Gastroesophageal sphincter (tissue), 4 donors: ENCODE results near the gene RAB36. TPM values are rescaled to one million over a fixed set of nuclear protein-coding genes. Genes with fewer than 3 reads are reported as not detected.

Experiments
- ATAC-seq: fragments of 150-250 bp; one replicate; pipeline ENCODE4 v1.9.1; 2016; ENCODE audit warnings: mild to moderate bottlenecking, moderate library complexity
- H3K27ac ChIP-seq, 4 donors: fragments of 200-600 bp; sonication (generic) in 3 of 4; 1 replicate in 3 of 4; 2 replicates in 1 of 4; pipeline ENCODE4 v1.5.1; 2016 to 2019
- H3K27me3 ChIP-seq: fragments of 200-600 bp; sonication (generic); one replicate; pipeline ENCODE4 v1.5.1; 2019
- H3K36me3 ChIP-seq, 2 donors: fragments of 200-600 bp; sonication (generic); one replicate each; pipeline ENCODE4 v1.5.1; 2019; ENCODE audit warnings: control low read depth in 1 of 2
- H3K4me1 ChIP-seq, 3 donors: fragments of 200-600 bp; sonication (generic); 1 replicate in 2 of 3; 2 replicates in 1 of 3; pipeline ENCODE4 v1.5.1; 2016 to 2019; ENCODE audit warnings: control low read depth in 2 of 3
- H3K4me3 ChIP-seq, 2 donors: fragments of 200-600 bp; sonication (generic); one replicate each; pipeline ENCODE4 v1.5.1; 2019; ENCODE audit warnings: mild to moderate bottlenecking in 1 of 2, moderate library complexity in 1 of 2
- H3K9me3 ChIP-seq, 3 donors: fragments of 200-600 bp; sonication (generic); one replicate each; pipeline ENCODE4 v1.5.1; 2017 to 2019; ENCODE audit warnings: control low read depth in 2 of 3
- EP300 ChIP-seq: sonication (generic); formaldehyde crosslinking; IDR thresholded peaks from one replicate; pipeline ENCODE4 v1.6.1; 2017; ENCODE audit warnings: antibody characterized with exemption, mild to moderate bottlenecking
- POLR2A ChIP-seq, 2 donors: fragments of 450-650 bp; IDR thresholded peaks; one replicate each; pipeline ENCODE4 v1.6.1; 2017; ENCODE audit warnings: antibody characterized with exemption in 2 of 2, mild to moderate bottlenecking in 2 of 2, moderate library complexity in 1 of 2
- POLR2AphosphoS5 ChIP-seq: sonication (generic); formaldehyde crosslinking; IDR thresholded peaks from one replicate; pipeline ENCODE4 v1.6.1; 2017; ENCODE audit warnings: antibody characterized with exemption
- WGBS, 2 donors: methylation state at CpG; one replicate each; pipeline ENCODE4 v1.1.5; 2018; ENCODE audit warnings: low coverage in 1 of 2; 5-methylcytosine and 5-hydroxymethylcytosine counted together
- total RNA-seq, 4 donors: library from RNA; depleted of rRNA; stranded (reverse); fragments of >200 nt; gene quantifications; one replicate each; pipeline ENCODE4 v1.1.0, GENCODE V29; 2016
- TF ChIP-seq, protein P1 (sequence below), 4 experiments: fragments of 200-600 bp in 2 of 4; fragments of 450-650 bp in 2 of 4; sonication (generic) in 1 of 4; IDR thresholded peaks; one replicate each; pipeline ENCODE4 v1.5.1; 2017 to 2019; ENCODE audit warnings: antibody characterized with exemption in 4 of 4, mild to moderate bottlenecking in 2 of 4, moderate library complexity in 2 of 4

The RAB36 gene
- total RNA-seq, 4 donors from 2014 or later: 3.9 to 12.2 (median 6.7) TPM

DNA sequence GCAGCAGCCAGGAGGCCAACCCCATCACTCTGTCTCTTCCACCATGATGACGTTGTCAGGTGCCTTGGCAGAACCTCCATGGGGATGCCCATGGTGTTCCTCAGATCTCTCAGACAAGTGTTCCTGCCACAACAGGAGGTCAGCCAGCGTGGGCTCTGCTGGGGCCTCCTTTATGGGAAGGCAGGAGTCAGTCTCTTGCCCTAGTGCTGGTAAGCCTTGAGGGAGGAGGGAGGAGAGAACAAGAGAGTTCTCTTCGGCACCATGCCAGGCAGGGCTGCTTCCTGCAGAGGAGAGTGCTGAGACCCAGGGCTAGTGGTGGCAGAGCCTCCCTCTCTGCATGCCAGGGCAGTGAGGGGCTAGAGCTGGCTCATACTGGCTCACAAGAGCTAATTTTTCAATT lies 42.5 kb upstream of the RAB36 start:
- H3K4me1 ChIP-seq: peaks cover 8 to 42% (median 19%) of the 10 kb centered on the region in 3 donors
- peaks cover 0 to 10% of the 10 kb centered on the region in 2 donors for H3K36me3 ChIP-seq
- TF ChIP-seq POLR2AphosphoS5: no peak
- TF ChIP-seq POLR2A (IDR thresholded peaks at IDR 0.05): no peak
- TF ChIP-seq, protein P1, sequence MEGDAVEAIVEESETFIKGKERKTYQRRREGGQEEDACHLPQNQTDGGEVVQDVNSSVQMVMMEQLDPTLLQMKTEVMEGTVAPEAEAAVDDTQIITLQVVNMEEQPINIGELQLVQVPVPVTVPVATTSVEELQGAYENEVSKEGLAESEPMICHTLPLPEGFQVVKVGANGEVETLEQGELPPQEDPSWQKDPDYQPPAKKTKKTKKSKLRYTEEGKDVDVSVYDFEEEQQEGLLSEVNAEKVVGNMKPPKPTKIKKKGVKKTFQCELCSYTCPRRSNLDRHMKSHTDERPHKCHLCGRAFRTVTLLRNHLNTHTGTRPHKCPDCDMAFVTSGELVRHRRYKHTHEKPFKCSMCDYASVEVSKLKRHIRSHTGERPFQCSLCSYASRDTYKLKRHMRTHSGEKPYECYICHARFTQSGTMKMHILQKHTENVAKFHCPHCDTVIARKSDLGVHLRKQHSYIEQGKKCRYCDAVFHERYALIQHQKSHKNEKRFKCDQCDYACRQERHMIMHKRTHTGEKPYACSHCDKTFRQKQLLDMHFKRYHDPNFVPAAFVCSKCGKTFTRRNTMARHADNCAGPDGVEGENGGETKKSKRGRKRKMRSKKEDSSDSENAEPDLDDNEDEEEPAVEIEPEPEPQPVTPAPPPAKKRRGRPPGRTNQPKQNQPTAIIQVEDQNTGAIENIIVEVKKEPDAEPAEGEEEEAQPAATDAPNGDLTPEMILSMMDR (IDR thresholded peaks at IDR 0.05): no peak
- TF ChIP-seq EP300: no peak
- H3K27me3 ChIP-seq: no peaks in the 10 kb centered on the region
- WGBS, 2 donors: 80% methylated on average over 1 of the region's 3 CpGs; no CpG with 5 or more reads in 1 of the 2 donors
- no peak for ATAC-seq
- H3K27ac ChIP-seq: no peak overlapping the region
- H3K9me3 ChIP-seq: no peaks in the 10 kb centered on the region
- no peak overlapping the region for H3K4me3 ChIP-seq

- Histone ChIP-seq H3K9me3 (no peaks in the 10 kb centered on the region), H3K27me3 (no peaks in the 10 kb centered on the region), H3K27ac (no peak overlapping the region), H3K36me3 (peaks cover 0 to 16% of the 10 kb centered on the region in 2 donors), H3K4me3 (no peak overlapping the region), H3K4me1 (peaks cover 3 to 36% (median 15%) of the 10 kb centered on the region in 3 donors)
- ATAC-seq: no peak
- WGBS, 2 donors: 77 to 88% methylated on average over 5 of the region's 13 CpGs
- TF ChIP-seq, protein P1 (IDR thresholded peaks at IDR 0.05): no peak
- TF ChIP-seq EP300 (no peak), POLR2A (IDR thresholded peaks at IDR 0.05) (no peak)
Measured at GRCh38 chr22:23103199-23103954, 41.9 kb upstream of the RAB36 start.

DNA sequence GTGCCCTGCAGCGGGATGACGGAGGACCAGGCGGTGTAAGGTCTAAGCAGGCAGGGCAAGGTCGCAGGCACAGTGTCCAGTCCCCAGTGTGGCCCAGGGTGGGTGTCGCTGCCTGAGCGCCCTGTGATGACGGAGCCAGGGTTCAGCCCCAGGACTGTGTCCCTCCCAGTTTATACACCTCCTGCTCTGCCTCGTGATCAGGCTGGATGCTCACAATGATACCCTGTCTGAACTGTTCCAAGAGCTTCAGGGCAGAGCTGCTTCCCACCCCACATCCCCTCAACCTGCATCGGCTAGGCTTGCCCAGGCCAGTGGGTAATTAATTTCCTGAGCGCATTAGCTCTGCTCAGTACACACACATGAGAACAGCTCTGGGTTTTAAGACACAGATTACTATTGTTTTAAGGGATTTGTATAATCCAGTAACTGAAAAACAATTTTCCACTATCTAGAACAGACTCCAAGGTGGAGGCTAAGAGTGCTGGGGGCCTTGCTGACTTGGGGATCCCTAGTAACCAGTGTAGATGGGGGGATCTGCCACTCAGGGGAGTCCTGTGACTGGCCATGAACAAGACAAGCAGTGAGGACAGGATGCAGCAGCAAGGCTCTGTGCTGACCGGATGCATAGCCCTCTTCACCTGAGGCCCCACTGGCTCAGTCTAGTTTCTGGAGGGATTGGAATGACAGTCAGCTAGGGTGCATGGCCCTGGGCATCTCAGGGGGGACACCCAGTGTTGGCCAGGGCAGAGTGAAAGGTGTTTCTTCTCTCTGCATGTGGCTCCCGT lies 40.9 kb upstream of the RAB36 start:
- H3K36me3 ChIP-seq: peaks cover 0 to 16% of the 10 kb centered on the region in 2 donors
- peaks cover 0 to 26% (median 6%) of the 10 kb centered on the region in 3 donors for H3K4me1 ChIP-seq
- H3K4me3 ChIP-seq: no peak overlapping the region
- no peak for TF ChIP-seq POLR2AphosphoS5
- TF ChIP-seq, protein P1 (IDR thresholded peaks at IDR 0.05): no peak
- no peak for TF ChIP-seq POLR2A (IDR thresholded peaks at IDR 0.05)
- no peak for TF ChIP-seq EP300
- no peak overlapping the region for H3K27ac ChIP-seq
- 78 to 87% methylated on average over 5 to 7 of the region's 12 CpGs for WGBS, 2 donors
- no peaks in the 10 kb centered on the region for H3K9me3 ChIP-seq
- no peaks in the 10 kb centered on the region for H3K27me3 ChIP-seq
- no peak for ATAC-seq

- peaks cover 0 to 24% of the 10 kb centered on the region in 2 donors for H3K36me3 ChIP-seq
- no peak for ATAC-seq
- WGBS, 2 donors: 90% methylated on average over 2 of the region's 5 CpGs; no CpG with 5 or more reads in 1 of the 2 donors
- peaks cover 0 to 17% (median 0%) of the 10 kb centered on the region in 3 donors for H3K4me1 ChIP-seq
- TF ChIP-seq POLR2AphosphoS5: no peak
- no peak for TF ChIP-seq EP300
- TF ChIP-seq, protein P1 (IDR thresholded peaks at IDR 0.05): no peak
- TF ChIP-seq POLR2A (IDR thresholded peaks at IDR 0.05): no peak
- H3K27ac ChIP-seq: no peak overlapping the region
- H3K9me3 ChIP-seq: no peaks in the 10 kb centered on the region
- H3K27me3 ChIP-seq: no peaks in the 10 kb centered on the region
- no peak overlapping the region for H3K4me3 ChIP-seq
Measured at GRCh38 chr22:23105304-23105703, 40.0 kb upstream of the RAB36 start.
